Gastroesophageal sphincter (tissue), 4 donors: ENCODE data around the gene ALKBH3. TPM values are rescaled to one million over a fixed set of nuclear protein-coding genes. Genes with fewer than 3 reads are reported as not detected.

Experiments used
- ATAC-seq: fragments of 150-250 bp; one replicate; pipeline ENCODE4 v1.9.1; 2016; ENCODE audit warnings: mild to moderate bottlenecking, moderate library complexity
- H3K27ac ChIP-seq, 4 donors: fragments of 200-600 bp; sonication (generic) in 3 of 4; 1 replicate in 3 of 4; 2 replicates in 1 of 4; pipeline ENCODE4 v1.5.1; 2016 to 2019
- H3K27me3 ChIP-seq: fragments of 200-600 bp; sonication (generic); one replicate; pipeline ENCODE4 v1.5.1; 2019
- H3K36me3 ChIP-seq, 2 donors: fragments of 200-600 bp; sonication (generic); one replicate each; pipeline ENCODE4 v1.5.1; 2019; ENCODE audit warnings: control low read depth in 1 of 2
- H3K4me1 ChIP-seq, 3 donors: fragments of 200-600 bp; sonication (generic); 1 replicate in 2 of 3; 2 replicates in 1 of 3; pipeline ENCODE4 v1.5.1; 2016 to 2019; ENCODE audit warnings: control low read depth in 2 of 3
- H3K4me3 ChIP-seq, 2 donors: fragments of 200-600 bp; sonication (generic); one replicate each; pipeline ENCODE4 v1.5.1; 2019; ENCODE audit warnings: mild to moderate bottlenecking in 1 of 2, moderate library complexity in 1 of 2
- H3K9me3 ChIP-seq, 3 donors: fragments of 200-600 bp; sonication (generic); one replicate each; pipeline ENCODE4 v1.5.1; 2017 to 2019; ENCODE audit warnings: control low read depth in 2 of 3
- CTCF ChIP-seq, 4 experiments: fragments of 200-600 bp in 2 of 4; fragments of 450-650 bp in 2 of 4; sonication (generic) in 1 of 4; IDR thresholded peaks; one replicate each; pipeline ENCODE4 v1.5.1; 2017 to 2019; ENCODE audit warnings: antibody characterized with exemption in 4 of 4, mild to moderate bottlenecking in 2 of 4, moderate library complexity in 2 of 4
- EP300 ChIP-seq: sonication (generic); formaldehyde crosslinking; IDR thresholded peaks from one replicate; pipeline ENCODE4 v1.6.1; 2017; ENCODE audit warnings: antibody characterized with exemption, mild to moderate bottlenecking
- POLR2A ChIP-seq, 2 donors: fragments of 450-650 bp; IDR thresholded peaks; one replicate each; pipeline ENCODE4 v1.6.1; 2017; ENCODE audit warnings: antibody characterized with exemption in 2 of 2, mild to moderate bottlenecking in 2 of 2, moderate library complexity in 1 of 2
- POLR2AphosphoS5 ChIP-seq: sonication (generic); formaldehyde crosslinking; IDR thresholded peaks from one replicate; pipeline ENCODE4 v1.6.1; 2017; ENCODE audit warnings: antibody characterized with exemption
- WGBS, 2 donors: methylation state at CpG; one replicate each; pipeline ENCODE4 v1.1.5; 2018; ENCODE audit warnings: low coverage in 1 of 2; 5-methylcytosine and 5-hydroxymethylcytosine counted together
- total RNA-seq, 4 donors: library from RNA; depleted of rRNA; stranded (reverse); fragments of >200 nt; gene quantifications; one replicate each; pipeline ENCODE4 v1.1.0, GENCODE V29; 2016

Gene ALKBH3
- total RNA-seq, 4 donors from 2014 or later: 24.0 to 41.3 (median 37.1) TPM

GRCh38 chr11:43953521-43953920 is 72.9 kb downstream of the ALKBH3 start:
- Histone ChIP-seq H3K27ac (no peak overlapping the region), H3K4me3 (no peak overlapping the region), H3K9me3 (no peaks in the 10 kb centered on the region), H3K4me1 (no peaks in the 10 kb centered on the region), H3K36me3 (no peaks in the 10 kb centered on the region), H3K27me3 (no peaks in the 10 kb centered on the region)
- TF ChIP-seq POLR2A (IDR thresholded peaks at IDR 0.05): no peak
- no peak for TF ChIP-seq EP300
- no peak for TF ChIP-seq CTCF (IDR thresholded peaks at IDR 0.05)
- TF ChIP-seq POLR2AphosphoS5: no peak
- WGBS, 2 donors: 95% methylated on average over 6 of the region's 6 CpGs; no CpG with 5 or more reads in 1 of the 2 donors
- no peak for ATAC-seq

GRCh38 chr11:43954241-43954640 is 73.6 kb downstream of the ALKBH3 start:
- ATAC-seq: no peak
- no peaks in the 10 kb centered on the region for H3K4me1 ChIP-seq
- no peak overlapping the region for H3K4me3 ChIP-seq
- no peak overlapping the region for H3K27ac ChIP-seq
- H3K27me3 ChIP-seq: no peaks in the 10 kb centered on the region
- 91 to 92% methylated on average over 6 to 7 of the region's 7 CpGs for WGBS, 2 donors
- no peaks in the 10 kb centered on the region for H3K9me3 ChIP-seq
- no peak for TF ChIP-seq EP300
- no peak for TF ChIP-seq CTCF (IDR thresholded peaks at IDR 0.05)
- no peak for TF ChIP-seq POLR2A (IDR thresholded peaks at IDR 0.05)
- no peaks in the 10 kb centered on the region for H3K36me3 ChIP-seq

- no peaks in the 10 kb centered on the region for H3K9me3 ChIP-seq
- H3K4me1 ChIP-seq: no peaks in the 10 kb centered on the region
- H3K36me3 ChIP-seq: no peaks in the 10 kb centered on the region
- no peak overlapping the region for H3K27ac ChIP-seq
- no peak for ATAC-seq
- TF ChIP-seq POLR2A (IDR thresholded peaks at IDR 0.05) (no peak), CTCF (IDR thresholded peaks at IDR 0.05) (no peak), POLR2AphosphoS5 (no peak)
- no peaks in the 10 kb centered on the region for H3K27me3 ChIP-seq
- no peak overlapping the region for H3K4me3 ChIP-seq
- WGBS, 2 donors: 58 to 97% methylated on average over 3 to 5 of the region's 5 CpGs
These were observed 74.9 kb downstream of the ALKBH3 start for GRCh38 chr11:43955381-43956118.

- Histone ChIP-seq H3K9me3 (no peaks in the 10 kb centered on the region), H3K27me3 (no peaks in the 10 kb centered on the region), H3K36me3 (no peaks in the 10 kb centered on the region), H3K4me1 (peaks cover 0 to 7% (median 0%) of the 10 kb centered on the region in 3 donors), H3K27ac (no peak overlapping the region), H3K4me3 (no peak overlapping the region)
- TF ChIP-seq POLR2AphosphoS5: no peak
- no peak for TF ChIP-seq POLR2A (IDR thresholded peaks at IDR 0.05)
- TF ChIP-seq CTCF (IDR thresholded peaks at IDR 0.05): no peak
- no peak for TF ChIP-seq EP300
- no peak for ATAC-seq
- 89 to 100% methylated on average over 3 to 4 of the region's 4 CpGs for WGBS, 2 donors
These were observed 76.9 kb downstream of the ALKBH3 start for GRCh38 chr11:43957571-43957970.

GRCh38 chr11:43959321-43959995 is 78.8 kb downstream of the ALKBH3 start:
- TF ChIP-seq EP300 (no peak), POLR2A (IDR thresholded peaks at IDR 0.05) (no peak), CTCF (IDR thresholded peaks at IDR 0.05) (no peak), POLR2AphosphoS5 (no peak)
- 100% methylated on average over 1 of the region's 6 CpGs; no CpG with 5 or more reads in 1 of the 2 donors for WGBS, 2 donors
- no peak for ATAC-seq

More at GRCh38 chr11:43959321-43959995, 78.8 kb downstream of the ALKBH3 start:
- Histone ChIP-seq H3K4me1 (peaks cover 0 to 14% (median 0%) of the 10 kb centered on the region in 3 donors), H3K36me3 (no peaks in the 10 kb centered on the region), H3K9me3 (no peaks in the 10 kb centered on the region), H3K27me3 (no peaks in the 10 kb centered on the region), H3K27ac (no peak overlapping the region), H3K4me3 (no peak overlapping the region)
